K562 (cell line): ENCODE data around the gene KAZN. TPM values are rescaled to one million over a fixed set of nuclear protein-coding genes. Genes with fewer than 3 reads are reported as not detected.

Experiments
- ATAC-seq: fragments of 200-7000 bp; cut with Tn5 transposase; 3 replicates; pipeline ENCODE4 v1.9.1; 2020; ENCODE audit warnings: moderate library complexity
- BruUV-seq: library from RNA; stranded (reverse); fragments of 400-500 nt; replicated peaks from 2 replicates; lab custom pipeline; 2021; lab: Mats Ljungman, UMichigan
- CTCF ChIA-PET: fragments of 300-600 bp; formaldehyde crosslinking; extraction: SDS; loops from one replicate; lab custom pipeline; 2021; ENCODE audit warnings: low intra/inter-chr PET ratio; lab: Yijun Ruan, JAX
- POLR2A ChIA-PET: fragments of 300-600, 350-650 bp; sonication (Branson Sonifier 250); formaldehyde crosslinking; extraction: SDS; loops from one replicate; lab custom pipeline; 2021; ENCODE audit warnings: antibody characterized with exemption, inconsistent platforms; lab: Yijun Ruan, JAX
- DNase-seq, 4 experiments: peaks; one replicate each; pipeline versions ENCODE4 v3.0.0 to v3.0.0-alpha.2; 2011 to 2018; ENCODE audit warnings: low spot score in 3 of 4, mixed read lengths in 3 of 4; ENCODE audit errors: extremely low read depth in 1 of 4
- FAIRE-seq: peaks from 2 replicates; lab custom pipeline; 2011; peaks lifted over from hg19 to GRCh38; lab: Jason Lieb, UNC
- H2AFZ ChIP-seq: 2 replicates; pipeline ENCODE4 v1.6.0; 2011; ENCODE audit warnings: low read depth, low read length, control low read depth, inconsistent platforms
- H3K27ac ChIP-seq: fragments of 200-600 bp; 3 replicates; pipeline ENCODE4 v1.8.0; 2011; ENCODE audit warnings: low read depth, mild to moderate bottlenecking, control low read depth, inconsistent platforms, low read length, moderate library complexity, mixed read lengths; ENCODE audit errors: extremely low read depth
- H3K27me3 ChIP-seq, 2 experiments: fragments of 300-600 bp in 1 of 2; 2 replicates in 1 of 2; 3 replicates in 1 of 2; pipeline versions ENCODE4 v1.6.0 to v1.8.0; 2011; ENCODE audit warnings: inconsistent platforms in 2 of 2, low read length in 2 of 2, mild to moderate bottlenecking in 1 of 2, mixed read lengths in 1 of 2, moderate library complexity in 1 of 2; ENCODE audit not compliant: control insufficient read depth in 2 of 2, insufficient read depth in 2 of 2
- H3K36me3 ChIP-seq: fragments of 300-600 bp; 3 replicates; pipeline ENCODE4 v1.8.0; 2011; ENCODE audit warnings: mild to moderate bottlenecking, low read length, inconsistent platforms; ENCODE audit not compliant: control insufficient read depth, insufficient read depth
- H3K4me1 ChIP-seq, 2 experiments: fragments of 200-600 bp in 1 of 2; replicated peaks in 1 of 2; 2 replicates in 1 of 2; 3 replicates in 1 of 2; pipeline versions ENCODE4 v1.5.1 to v1.8.0; 2011; ENCODE audit warnings: inconsistent platforms in 2 of 2, low read length in 2 of 2, mild to moderate bottlenecking in 1 of 2, mixed read lengths in 1 of 2, moderate library complexity in 1 of 2; ENCODE audit not compliant: control insufficient read depth in 2 of 2, insufficient read depth in 2 of 2
- H3K4me2 ChIP-seq: 2 replicates; pipeline ENCODE4 v1.6.1; 2011; ENCODE audit warnings: low read length, control low read depth, inconsistent platforms, mixed read lengths; ENCODE audit not compliant: insufficient read depth
- H3K4me3 ChIP-seq: fragments of 200-600 bp; sonication (generic), shearing (Covaris generic); 2 replicates; pipeline ENCODE4 v1.5.1; 2016; ENCODE audit warnings: control low read depth, inconsistent platforms
- H3K79me2 ChIP-seq: fragments of 200-600 bp; 3 replicates; pipeline ENCODE4 v1.8.0; 2011; ENCODE audit warnings: low read length, inconsistent platforms; ENCODE audit not compliant: control insufficient read depth, insufficient read depth
- H3K9ac ChIP-seq, 2 experiments: 2 replicates each; pipeline versions ENCODE4 v1.6.0 to v1.6.1; 2011; ENCODE audit warnings: low read depth in 2 of 2, low read length in 2 of 2, control low read depth in 1 of 2, inconsistent platforms in 1 of 2, mild to moderate bottlenecking in 1 of 2, mixed read lengths in 1 of 2; ENCODE audit not compliant: insufficient read depth in 1 of 2
- H3K9me1 ChIP-seq: one replicate; pipeline ENCODE4 v1.6.0; 2011; ENCODE audit warnings: inconsistent platforms, mild to moderate bottlenecking, low read length, moderate library complexity; ENCODE audit not compliant: control insufficient read depth, insufficient read depth
- H3K9me3 ChIP-seq: replicated peaks from 2 replicates; pipeline ENCODE4 v1.5.1; 2011; ENCODE audit warnings: low read depth, low read length, inconsistent platforms; ENCODE audit not compliant: control insufficient read depth, insufficient read depth
- H4K20me1 ChIP-seq: replicated peaks from 2 replicates; pipeline ENCODE4 v1.6.1; 2011; ENCODE audit warnings: low read length, inconsistent platforms, mixed read lengths; ENCODE audit not compliant: control insufficient read depth, insufficient read depth
- BCOR ChIP-seq: fragments of 450-650 bp; IDR thresholded peaks from 2 replicates; pipeline ENCODE4 v1.6.1; 2016
- CBFA2T2 ChIP-seq: fragments of 450-650 bp; conservative IDR thresholded peaks from 2 replicates; pipeline ENCODE4 v1.6.1; 2017; ENCODE audit warnings: mild to moderate bottlenecking
- CBFB ChIP-seq: sonication (generic); formaldehyde crosslinking; IDR thresholded peaks from 2 replicates; pipeline ENCODE4 v1.4.0; 2020; ENCODE audit warnings: mild to moderate bottlenecking, missing genetic modification reagents
- CBX3 ChIP-seq, 2 experiments: IDR thresholded peaks; 1 replicate in 1 of 2; 2 replicates in 1 of 2; pipeline ENCODE4 v1.6.1; 2012; ENCODE audit warnings: inconsistent platforms in 2 of 2, low read length in 2 of 2, borderline replicate concordance in 1 of 2, control low read depth in 1 of 2
- CHD2 ChIP-seq: IDR thresholded peaks from 2 replicates; pipeline ENCODE4 v1.6.1; 2011; ENCODE audit warnings: low read depth, low read length
- CREB5 ChIP-seq: fragments of 250-450 bp; sonication (Bioruptor Pico); IDR thresholded peaks from 2 replicates; pipeline ENCODE4 v1.5.0; 2020; ENCODE audit warnings: mild to moderate bottlenecking
- FOSL1 ChIP-seq: fragments of 200-800 bp; sonication (Bioruptor generic); conservative IDR thresholded peaks from 2 replicates; pipeline ENCODE4 v1.6.1; 2016; ENCODE audit warnings: missing genetic modification characterization, missing compliant biosample characterization
- GATA2 ChIP-seq: sonication (generic); formaldehyde crosslinking; IDR thresholded peaks from 2 replicates; pipeline ENCODE4 v1.4.0; 2020; ENCODE audit warnings: mild to moderate bottlenecking, missing genetic modification reagents
- NR2C2 ChIP-seq, 2 experiments: fragments of 200-800 bp in 1 of 2; sonication (Bioruptor generic) in 1 of 2; sonication (generic) in 1 of 2; formaldehyde crosslinking in 1 of 2; IDR thresholded peaks; 2 replicates each; pipeline versions ENCODE4 v1.6.1 to v1.8.0; 2016 to 2022; ENCODE audit warnings: mild to moderate bottlenecking in 1 of 2, missing compliant biosample characterization in 1 of 2, missing genetic modification characterization in 1 of 2, missing genetic modification reagents in 1 of 2
- PHB2 ChIP-seq: fragments of 450-650 bp; IDR thresholded peaks from 2 replicates; pipeline ENCODE4 v1.6.1; 2017; ENCODE audit warnings: low read depth
- SMARCA4 ChIP-seq: fragments of 450-650 bp; IDR thresholded peaks from 2 replicates; pipeline ENCODE4 v1.6.1; 2016
- TAF7 ChIP-seq: fragments of 450-650 bp; IDR thresholded peaks from 2 replicates; pipeline ENCODE4 v1.6.1; 2016; ENCODE audit warnings: missing genetic modification characterization, missing compliant biosample characterization
- ZBTB11 ChIP-seq, 3 experiments: fragments of 200-800 bp in 1 of 3; fragments of 250-450 bp in 1 of 3; fragments of 450-650 bp in 1 of 3; sonication (Bioruptor Pico) in 1 of 3; sonication (Bioruptor generic) in 1 of 3; formaldehyde crosslinking in 1 of 3; IDR thresholded peaks; 2 replicates each; pipeline versions ENCODE4 v1.6.1 to v1.8.0; 2016 to 2022; ENCODE audit warnings: mild to moderate bottlenecking in 2 of 3, missing genetic modification characterization in 2 of 3, missing compliant biosample characterization in 1 of 3, moderate library complexity in 1 of 3
- ZBTB17 ChIP-seq: fragments of 450-650 bp; formaldehyde crosslinking; IDR thresholded peaks from 2 replicates; pipeline ENCODE4 v1.4.0; 2020; ENCODE audit warnings: mild to moderate bottlenecking
- ZC3H11A ChIP-seq: IDR thresholded peaks from 2 replicates; pipeline ENCODE4 v1.6.1; 2012; ENCODE audit warnings: low read depth, low read length, improper control_type of control experiment
- ZNF134 ChIP-seq: fragments of 250-450 bp; sonication (Bioruptor Pico); conservative IDR thresholded peaks from 2 replicates; pipeline ENCODE4 v1.4.0; 2020
- ZNF263 ChIP-seq: sonication (generic); formaldehyde crosslinking; IDR thresholded peaks from 2 replicates; pipeline ENCODE4 v1.8.0; 2022; ENCODE audit warnings: mild to moderate bottlenecking, missing genetic modification reagents, borderline replicate concordance
- WGBS: fragments of 100-300 bp; shearing (Covaris generic); methylation state at CpG from one replicate; pipeline ENCODE4 v1.1.6; 2016; ENCODE audit warnings: low coverage, mixed read lengths; ENCODE audit not compliant: insufficient coverage; ENCODE audit errors: missing lambda C conversion rate; 5-methylcytosine and 5-hydroxymethylcytosine counted together
- in situ Hi-C: fragments of 300-500 bp; cut with MboI; formaldehyde crosslinking; loops from 4 replicates; pipeline ENCODE4 v1.15.0; 2018; ENCODE audit warnings: inconsistent platforms, mixed read lengths
- intact Hi-C: fragments of 100-400 bp; cut with micrococcal nuclease; formaldehyde crosslinking; loops from 2 replicates; pipeline ENCODE4 v1.14.2; 2022
- polyA plus RNA-seq, 8 experiments: library from polyadenylated mRNA; depleted of rRNA in 4 of 8; stranded (reverse) in 5 of 8; unstranded in 3 of 8; fragments of >200 nt; fragmentation: Nextera tagmentation in 2 of 8; fragmentation: Illumina TruSeq in 1 of 8; extraction: Ambion mirVana in 2 of 8; extraction: Trizol in 1 of 8; gene quantifications; 2 replicates each; pipeline versions ENCODE4 v1.2.1 to v1.2.3, GENCODE V29; 2011 to 2014; ENCODE audit warnings: inconsistent platforms in 1 of 8, missing spikeins in 1 of 8
- total RNA-seq, 7 experiments: library from RNA; depleted of rRNA in 6 of 7; stranded (reverse); fragments of >200 nt in 6 of 7; fragmentation: Illumina TruSeq in 2 of 7; extraction: Trizol in 2 of 7; gene quantifications; 2 replicates each; pipeline versions ENCODE4 v1.2.1 to v1.2.3, GENCODE V29; 2011 to 2021; ENCODE audit warnings: low replicate concordance in 1 of 7

The KAZN gene
- total and polyA plus RNA-seq, 9 of the 15 experiments (the other 6 are each of a cell fraction or from before 2014, with no cell fraction given) = 2.1 to 21.6 (median 5.4) TPM

GRCh38 chr1:15139654-15140350 lies 541.3 kb downstream of the KAZN start:
- H3K27ac ChIP-seq = no peak overlapping the region
- in situ Hi-C loops = no loop called here
- TF ChIP-seq ZC3H11A = no peak
- TF ChIP-seq PHB2 = no peak
- TF ChIP-seq ZNF134 (CRISPR knock-in tag) = peak; percentile 81
- TF ChIP-seq NR2C2 (CRISPR knock-in tag; IDR thresholded peaks at IDR 0.05) = no peak
- no peak for TF ChIP-seq NR2C2 (tag; IDR thresholded peaks at IDR 0.05)
- TF ChIP-seq CHD2 = no peak
- no peak for TF ChIP-seq CREB5 (CRISPR knock-in tag)
- no peak for TF ChIP-seq GATA2 (CRISPR knock-in tag)
- TF ChIP-seq CBX3 (IDR thresholded peaks at IDR 0.05; ENCODE audit: borderline replicate concordance in 1 of 2, low read length in 2 of 2) = no peak
- no peak for TF ChIP-seq TAF7 (tag)
- TF ChIP-seq ZBTB11 (CRISPR knock-in tag; IDR thresholded peaks at IDR 0.05) = 0 out of 6 replicates have a peak, but pooled peaks of 1 of the 3 experiments have one; percentile 25
- 0 out of 2 replicates have a peak, but pooled peaks have one; percentile 38 for TF ChIP-seq ZBTB17 (CRISPR knock-in tag)
- TF ChIP-seq BCOR = no peak
- TF ChIP-seq SMARCA4 = no peak
- TF ChIP-seq CBFA2T2 = 0 out of 2 replicates have a peak, but pooled peaks have one; percentile 22
- TF ChIP-seq ZNF263 = peak; percentile 30; the same call in 1 of the 2 replicates
- no peak for TF ChIP-seq CBFB (CRISPR knock-in tag)
- TF ChIP-seq FOSL1 = peak; percentile 46; the same call in 1 of the 2 replicates

More at GRCh38 chr1:15139654-15140350, 541.3 kb downstream of the KAZN start:
- ChIA-PET POLR2A (interaction anchor here (0.6 to 1.4 kb wide), 4 partner anchors 162 to 1505 kb away, joined by 3 to 4 read pairs (median 4); no protein-coding TSS in a partner anchor), CTCF (no interaction called here)
- Histone ChIP-seq H3K36me3 (no peaks in the 10 kb centered on the region), H3K9me3 (no peaks in the 10 kb centered on the region), H3K27me3 (peaks cover 31 to 58% of the 10 kb centered on the region in 2 experiments), H3K79me2 (no peaks in the 10 kb centered on the region), H3K9ac (peak overlapping the region in 1 of 2 experiments; percentile 48; a peak in 1 of 4 replicates), H3K9me1 (no peaks in the 10 kb centered on the region), H3K4me3 (no peak overlapping the region), H3K4me2 (no peak overlapping the region), H4K20me1 (no peaks in the 10 kb centered on the region; the same call in 1 of the 2 replicates), H2AFZ (no peak overlapping the region), H3K4me1 (no peaks in the 10 kb centered on the region; a peak in 1 of 5 replicates)
- WGBS = 1% methylated on average over 15 of the region's 15 CpGs
- FAIRE-seq (no peak), ATAC-seq (peak; percentile 45), DNase-seq (peak in 1 of 4 experiments; percentile 16)
- intact Hi-C loops = no loop called here
- BruUV-seq = no TSS peak
